GM21528 (cell line): ENCODE measurements around the gene SYNM.

ENCODE experiments used
- ATAC-seq: cut with Tn5 transposase; IDR thresholded peaks from one replicate; pipeline ENCODE4 v1.9.1; 2021; ENCODE audit warnings: mild to moderate bottlenecking, moderate library complexity; ENCODE audit not compliant: unreplicated experiment, low FRiP score

The SYNM gene

GRCh38 chr15:99085413-99086326, 19.2 kb upstream of the SYNM start:
- no peak for ATAC-seq

DNA sequence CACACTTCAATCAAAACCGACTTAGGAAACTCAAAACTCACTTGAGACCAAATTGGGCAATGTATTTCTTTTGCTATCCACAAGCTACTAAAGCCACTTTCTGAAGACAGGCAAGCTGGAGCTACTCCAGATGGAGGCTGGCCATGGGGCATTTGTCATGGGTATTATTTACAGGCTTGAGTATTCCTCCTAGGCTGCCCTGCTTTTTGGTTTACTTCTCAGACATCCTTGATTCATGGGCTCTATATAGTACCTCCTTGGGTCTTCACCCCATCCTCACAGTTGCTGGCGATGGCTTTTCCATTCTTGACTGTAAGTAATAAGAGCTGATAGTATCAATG, 18.6 kb upstream of the SYNM start:
- ATAC-seq, result no peak

- no peak for ATAC-seq
Observed at GRCh38 chr15:99087405-99087943, 17.4 kb upstream of the SYNM start.

- peak; percentile 100 for ATAC-seq
Observed at GRCh38 chr15:99090011-99090699, 14.7 kb upstream of the SYNM start.

- no peak for ATAC-seq
Observed at GRCh38 chr15:99090938-99091337, 13.9 kb upstream of the SYNM start.

DNA sequence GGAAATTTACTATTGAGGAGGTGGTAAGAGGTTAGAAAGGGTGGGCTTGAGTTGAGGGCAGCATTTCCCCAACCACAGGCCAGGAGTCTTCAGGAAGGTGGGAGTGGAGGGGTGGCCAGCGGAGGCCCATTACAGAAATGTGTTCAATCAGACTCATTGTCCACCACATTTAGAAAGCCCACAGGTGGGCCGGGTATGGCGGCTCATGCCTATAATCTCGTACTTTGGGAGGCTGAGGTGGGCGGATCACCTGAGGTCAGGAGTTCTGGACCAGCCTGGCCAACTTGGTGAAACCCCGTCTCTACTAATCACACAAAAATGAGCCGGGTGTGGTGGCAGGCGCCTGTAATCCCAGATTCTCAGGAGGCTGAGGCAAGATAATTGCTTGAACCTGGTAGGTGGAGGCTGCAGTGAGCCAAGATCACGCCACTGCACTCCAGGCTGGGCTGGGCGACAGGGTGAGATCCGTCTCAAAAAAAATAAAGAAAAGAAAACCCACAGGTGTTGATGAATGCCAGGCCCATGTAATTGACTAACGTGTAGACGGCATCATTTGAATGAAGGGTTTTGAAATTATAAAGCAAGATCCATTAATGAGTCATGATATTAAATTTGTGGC, 12.2 kb upstream of the SYNM start:
- no peak for ATAC-seq

GRCh38 chr15:99095626-99096025, 9.3 kb upstream of the SYNM start:
- no peak for ATAC-seq

- ATAC-seq, result no peak
Observed at GRCh38 chr15:99096173-99096893, 8.5 kb upstream of the SYNM start.

- no peak for ATAC-seq
Observed at GRCh38 chr15:99096894-99097426, 7.9 kb upstream of the SYNM start.

DNA sequence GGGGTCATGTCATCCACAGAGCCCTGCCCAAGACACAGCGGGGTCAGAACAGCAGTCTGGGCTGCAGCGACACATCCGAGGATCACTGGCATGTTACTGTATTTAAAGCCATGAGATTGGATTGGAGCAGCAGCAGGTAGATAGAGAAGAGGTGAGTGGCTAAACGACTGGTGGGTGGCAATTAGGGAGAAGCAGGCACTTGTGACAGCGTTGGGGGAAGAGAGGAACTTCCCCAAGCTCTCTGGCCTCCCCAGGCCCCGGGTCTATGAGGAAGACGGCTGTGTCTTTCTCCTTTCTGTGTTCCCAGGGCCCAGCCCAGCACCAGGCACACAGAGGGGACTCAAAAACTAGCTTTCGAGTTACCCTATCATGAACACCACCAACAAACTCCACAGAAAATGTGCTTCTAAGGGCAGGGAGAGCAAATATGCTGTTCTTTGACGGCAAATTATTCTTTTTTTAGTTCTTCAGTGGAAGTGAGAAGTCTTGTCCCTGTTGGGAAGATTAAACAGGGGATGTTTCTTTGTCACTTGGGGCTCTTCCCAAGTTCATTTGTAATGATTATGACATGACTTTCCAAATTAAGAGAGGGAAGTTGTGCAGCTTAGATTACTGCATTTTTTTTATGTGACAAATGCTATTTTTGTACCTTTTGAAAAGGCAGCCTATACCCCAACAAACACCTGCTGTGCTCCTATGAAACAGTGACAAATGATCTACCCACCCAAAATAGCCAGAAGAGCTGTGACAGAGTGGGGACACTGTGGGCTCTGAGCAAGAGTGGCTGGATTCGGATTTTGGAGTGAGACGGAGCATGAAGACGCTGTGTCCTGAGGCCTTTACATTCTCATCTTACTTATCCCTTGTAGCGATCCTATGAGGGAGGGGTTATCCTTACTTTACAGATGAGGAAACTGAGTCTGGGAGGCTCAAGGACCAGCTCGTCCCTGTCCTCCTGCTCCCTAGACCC, 7.2 kb upstream of the SYNM start:
- no peak for ATAC-seq

GRCh38 chr15:99098426-99098825, 6.5 kb upstream of the SYNM start:
- no peak for ATAC-seq

- no peak for ATAC-seq
Observed at GRCh38 chr15:99098991-99099390, 5.9 kb upstream of the SYNM start.

DNA sequence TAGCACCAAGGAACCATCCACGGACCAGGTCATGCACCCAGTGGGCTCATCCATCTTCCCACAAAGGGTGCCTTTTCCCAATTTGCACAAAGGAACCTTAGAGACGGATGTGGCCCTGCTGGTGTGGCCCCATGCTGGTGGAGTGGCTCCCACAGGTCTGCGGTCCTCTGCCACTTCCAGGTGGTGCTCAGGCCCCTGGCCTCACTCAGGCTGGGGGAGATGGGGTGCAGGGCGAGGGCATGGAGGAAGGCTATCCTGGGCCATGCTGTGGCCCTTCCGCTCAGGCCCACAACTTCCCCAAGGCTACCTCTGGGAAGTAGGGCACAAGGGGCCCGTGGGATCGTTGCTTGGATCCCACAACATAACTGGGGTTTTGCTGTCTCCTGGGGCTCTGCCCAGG, 5.2 kb upstream of the SYNM start:
- no peak for ATAC-seq

DNA sequence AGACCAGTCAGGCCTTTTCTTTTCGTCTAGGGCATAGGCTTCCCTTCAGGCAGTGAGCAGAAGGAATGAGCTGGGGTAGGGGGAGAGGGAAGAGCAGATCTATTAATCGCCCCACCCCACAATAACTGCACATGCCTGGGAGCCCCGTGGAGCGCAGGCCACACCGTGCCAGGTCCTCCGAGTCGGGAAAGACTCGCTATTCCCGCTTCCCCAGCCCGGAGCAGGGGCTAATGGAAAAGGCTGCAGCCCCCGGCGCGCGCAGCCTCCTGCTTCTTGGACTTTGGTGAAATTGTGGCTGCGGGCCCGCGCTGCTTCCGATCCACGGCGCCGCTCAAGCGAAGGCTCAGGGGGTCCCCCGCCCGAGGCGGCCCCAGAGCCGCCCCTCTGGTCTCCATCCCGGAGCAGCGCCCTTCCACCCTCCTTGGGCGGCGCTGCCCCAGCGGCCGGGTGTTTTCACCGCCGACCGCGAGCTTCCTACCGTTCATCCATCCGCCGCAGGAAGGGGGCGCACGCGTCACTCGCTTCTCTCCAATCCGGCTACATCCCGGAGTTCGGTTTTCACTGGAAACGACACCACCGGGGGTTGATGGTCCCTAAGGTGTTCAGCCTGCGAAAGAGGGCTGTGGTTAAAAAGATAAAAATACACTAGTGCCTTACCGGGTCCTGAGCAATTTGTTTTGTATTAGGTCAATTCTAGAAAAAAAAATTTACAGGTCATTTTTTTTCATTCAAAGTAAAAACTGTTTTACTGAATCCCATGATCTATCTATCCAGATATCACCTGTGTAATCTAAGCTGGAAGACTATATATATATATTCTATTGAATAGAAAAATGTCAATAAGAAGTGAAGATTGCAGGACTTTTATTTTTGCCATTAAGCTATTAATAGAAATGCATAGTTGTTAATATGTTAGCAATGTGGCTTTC, 4.4 kb upstream of the SYNM start:
- no peak for ATAC-seq

- no peak for ATAC-seq
Observed at GRCh38 chr15:99101501-99101900, 3.4 kb upstream of the SYNM start.

- no peak for ATAC-seq
Observed at GRCh38 chr15:99102332-99103235, 2.3 kb upstream of the SYNM start.

DNA sequence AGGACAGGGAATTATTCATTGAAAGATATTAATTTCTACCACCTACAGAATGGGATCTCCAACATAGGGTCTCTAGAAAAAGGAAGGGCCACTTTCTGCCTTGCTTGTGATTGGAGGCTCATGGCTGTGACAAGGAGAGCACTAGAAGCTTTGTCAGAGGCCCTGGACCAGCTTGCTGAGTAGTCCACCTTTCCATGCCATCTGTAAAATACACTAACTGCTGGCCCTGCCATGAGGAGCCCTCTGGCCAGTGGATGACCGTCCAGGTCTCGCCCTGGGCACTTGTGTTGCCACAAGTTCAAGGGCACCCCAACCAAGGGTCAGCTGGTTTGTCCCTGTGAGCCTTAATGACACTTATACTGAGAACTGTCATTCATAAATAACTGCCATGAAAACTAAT, 1.6 kb upstream of the SYNM start:
- ATAC-seq, result no peak
